Mucosa of descending colon (tissue), 3 donors: ENCODE data around the gene INHBB. TPM values are rescaled to one million over a fixed set of nuclear protein-coding genes. Genes with fewer than 3 reads are reported as not detected.

Experiments used
- ATAC-seq: fragments of 200-7000 bp; cut with Tn5 transposase; one replicate; pipeline ENCODE4 v1.9.1; 2020; ENCODE audit warnings: mild to moderate bottlenecking, moderate library complexity
- DNase-seq, 3 donors: peaks; one replicate each; pipeline ENCODE4 v3.0.0-alpha.2; 2020
- H3K36me3 ChIP-seq: fragments of 200-600 bp; one replicate; pipeline ENCODE4 v1.8.0; 2021; ENCODE audit warnings: low read depth, mild to moderate bottlenecking
- H3K4me1 ChIP-seq: fragments of 200-600 bp; one replicate; pipeline ENCODE4 v1.8.0; 2021; ENCODE audit warnings: low read depth, mild to moderate bottlenecking
- H3K4me3 ChIP-seq: fragments of 200-600 bp; one replicate; pipeline ENCODE4 v1.8.0; 2021; ENCODE audit warnings: mild to moderate bottlenecking
- H3K9me3 ChIP-seq: fragments of 200-600 bp; one replicate; pipeline ENCODE4 v1.8.0; 2021; ENCODE audit warnings: mild to moderate bottlenecking
- intact Hi-C, 2 donors: fragments of 100-400 bp; cut with DNase I in 1 of 2; cut with micrococcal nuclease in 1 of 2; formaldehyde crosslinking; loops; one replicate each; pipeline versions ENCODE4 v1.11.0 to v1.11.1; 2022; cut with DNase I, micrococcal nuclease
- total RNA-seq, 3 donors: library from RNA; stranded (reverse); fragmentation: NEBNext Ultra II Directional in 2 of 3; extraction: Animal tissue kit (Norgen Biotek cat#: 25700) in 2 of 3; gene quantifications; one replicate each; pipeline versions ENCODE4 v1.2.1 to v1.2.4, GENCODE V29; 2021 to 2023
- TF ChIP-seq, protein P1 (sequence below): fragments of 200-600 bp; IDR thresholded peaks from one replicate; pipeline ENCODE4 v1.8.0; 2022; ENCODE audit warnings: antibody characterized with exemption, mild to moderate bottlenecking
- donor health status: DM: no; HTN: no; CAD: no; lungs with moderate emphysema.
- donor health status: DM: no; HTN: no; CAD: no.
- donor health status: DM: no; HTN: yes; CAD: no.

INHBB gene
- total RNA-seq, 3 donors from 2014 or later = 0.10 to 0.92 (median 0.29) TPM

GRCh38 chr2:120369250-120369649 is 23.3 kb downstream of the INHBB start:
- no peaks in the 10 kb centered on the region for H3K4me1 ChIP-seq
- TF ChIP-seq, protein P1, sequence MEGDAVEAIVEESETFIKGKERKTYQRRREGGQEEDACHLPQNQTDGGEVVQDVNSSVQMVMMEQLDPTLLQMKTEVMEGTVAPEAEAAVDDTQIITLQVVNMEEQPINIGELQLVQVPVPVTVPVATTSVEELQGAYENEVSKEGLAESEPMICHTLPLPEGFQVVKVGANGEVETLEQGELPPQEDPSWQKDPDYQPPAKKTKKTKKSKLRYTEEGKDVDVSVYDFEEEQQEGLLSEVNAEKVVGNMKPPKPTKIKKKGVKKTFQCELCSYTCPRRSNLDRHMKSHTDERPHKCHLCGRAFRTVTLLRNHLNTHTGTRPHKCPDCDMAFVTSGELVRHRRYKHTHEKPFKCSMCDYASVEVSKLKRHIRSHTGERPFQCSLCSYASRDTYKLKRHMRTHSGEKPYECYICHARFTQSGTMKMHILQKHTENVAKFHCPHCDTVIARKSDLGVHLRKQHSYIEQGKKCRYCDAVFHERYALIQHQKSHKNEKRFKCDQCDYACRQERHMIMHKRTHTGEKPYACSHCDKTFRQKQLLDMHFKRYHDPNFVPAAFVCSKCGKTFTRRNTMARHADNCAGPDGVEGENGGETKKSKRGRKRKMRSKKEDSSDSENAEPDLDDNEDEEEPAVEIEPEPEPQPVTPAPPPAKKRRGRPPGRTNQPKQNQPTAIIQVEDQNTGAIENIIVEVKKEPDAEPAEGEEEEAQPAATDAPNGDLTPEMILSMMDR = no peak
- DNase-seq = no peak
- ATAC-seq = no peak
- intact Hi-C loops = no loop called here
- H3K9me3 ChIP-seq = no peaks in the 10 kb centered on the region
- no peaks in the 10 kb centered on the region for H3K36me3 ChIP-seq
- no peak overlapping the region for H3K4me3 ChIP-seq

- H3K4me3 ChIP-seq = no peak overlapping the region
- no peaks in the 10 kb centered on the region for H3K36me3 ChIP-seq
- TF ChIP-seq, protein P1 = no peak
- DNase-seq (no peak), ATAC-seq (no peak)
- H3K9me3 ChIP-seq = no peaks in the 10 kb centered on the region
- intact Hi-C loops = no loop called here
- no peaks in the 10 kb centered on the region for H3K4me1 ChIP-seq
These were observed 26.2 kb downstream of the INHBB start for GRCh38 chr2:120371969-120372625.

DNA sequence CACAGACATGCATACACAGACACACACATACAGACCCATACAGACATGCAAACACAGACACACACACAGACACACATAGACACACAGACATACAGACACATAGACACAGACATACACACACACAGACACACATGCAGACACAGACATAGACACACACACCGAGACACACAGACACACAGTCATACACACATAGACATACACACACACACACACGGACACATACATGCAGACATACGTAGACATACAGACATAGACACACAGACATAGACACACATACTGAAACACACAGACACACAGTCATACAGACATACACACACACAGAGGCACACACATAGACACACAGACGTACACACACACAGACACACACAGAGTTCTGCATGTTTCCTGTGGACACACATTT is 26.9 kb downstream of the INHBB start:
- Histone ChIP-seq H3K4me3 (no peak overlapping the region), H3K36me3 (no peaks in the 10 kb centered on the region), H3K9me3 (no peaks in the 10 kb centered on the region), H3K4me1 (no peaks in the 10 kb centered on the region)
- intact Hi-C loops = no loop called here
- TF ChIP-seq, protein P1 = no peak
- DNase-seq (no peak), ATAC-seq (no peak)

GRCh38 chr2:120373424-120373823 is 27.5 kb downstream of the INHBB start:
- TF ChIP-seq, protein P1 = no peak
- no peak for DNase-seq
- no peak for ATAC-seq
- Histone ChIP-seq H3K36me3 (no peaks in the 10 kb centered on the region), H3K4me1 (no peaks in the 10 kb centered on the region), H3K4me3 (no peak overlapping the region), H3K9me3 (no peaks in the 10 kb centered on the region)
- intact Hi-C loops = no loop called here

GRCh38 chr2:120374821-120375220 is 28.9 kb downstream of the INHBB start:
- ATAC-seq (no peak), DNase-seq (no peak)
- H3K36me3 ChIP-seq = no peaks in the 10 kb centered on the region
- H3K4me3 ChIP-seq = no peak overlapping the region
- no peaks in the 10 kb centered on the region for H3K9me3 ChIP-seq
- no peaks in the 10 kb centered on the region for H3K4me1 ChIP-seq
- TF ChIP-seq, protein P1 = no peak
- intact Hi-C loops = no loop called here
